Activated CD4-positive, CD25-positive, alpha-beta regulatory T cell (primary cell): ENCODE results near the gene USP53.
"Not testable (repeated sequence)": the region's sequence is repeated elsewhere in the genome, so short reads cannot be mapped to it uniquely, and the experiment has no call there.

Experiments used
- DNase-seq, 4 experiments: peaks; one replicate each; lab custom pipeline; 2025; lab: John Stamatoyannopoulos, UW

USP53 gene

GRCh38 chr4:119228406-119228805, 15.9 kb downstream of the USP53 start:
- DNase-seq = no peak

GRCh38 chr4:119229908-119230687, 17.6 kb downstream of the USP53 start:
- DNase-seq = no peak

- DNase-seq = no peak
These were observed 19.0 kb downstream of the USP53 start for GRCh38 chr4:119231491-119231890.

GRCh38 chr4:119232286-119232685, 19.8 kb downstream of the USP53 start:
- no peak for DNase-seq

GRCh38 chr4:119233191-119233590, 20.7 kb downstream of the USP53 start:
- DNase-seq = no peak

GRCh38 chr4:119233750-119234149, 21.2 kb downstream of the USP53 start:
- DNase-seq = no peak

GRCh38 chr4:119237201-119237600, 24.7 kb downstream of the USP53 start:
- DNase-seq = no peak

GRCh38 chr4:119237642-119238041, 25.1 kb downstream of the USP53 start:
- DNase-seq = no peak

- DNase-seq = no peak
These were observed 25.7 kb downstream of the USP53 start for GRCh38 chr4:119238068-119238722.

GRCh38 chr4:119240128-119240527, 27.6 kb downstream of the USP53 start:
- DNase-seq = no peak

GRCh38 chr4:119240568-119240967, 28.1 kb downstream of the USP53 start:
- DNase-seq = no peak

GRCh38 chr4:119242417-119242816, 29.9 kb downstream of the USP53 start:
- no peak for DNase-seq

GRCh38 chr4:119243868-119244267, 31.4 kb downstream of the USP53 start:
- no peak for DNase-seq

- no peak for DNase-seq
These were observed 31.8 kb downstream of the USP53 start for GRCh38 chr4:119244344-119244743.

- DNase-seq = no peak
These were observed 32.3 kb downstream of the USP53 start for GRCh38 chr4:119244832-119245231.

GRCh38 chr4:119246177-119246733, 33.7 kb downstream of the USP53 start:
- no peak for DNase-seq

- DNase-seq = not testable (repeated sequence)
These were observed 38.5 kb downstream of the USP53 start for GRCh38 chr4:119251037-119251436.

GRCh38 chr4:119255223-119255622, 42.7 kb downstream of the USP53 start:
- DNase-seq = not testable (repeated sequence)

- no peak for DNase-seq
These were observed 48.0 kb downstream of the USP53 start for GRCh38 chr4:119260528-119260927.

GRCh38 chr4:119261986-119262385, 49.5 kb downstream of the USP53 start:
- DNase-seq = no peak

- no peak for DNase-seq
These were observed 52.2 kb downstream of the USP53 start for GRCh38 chr4:119264743-119265142.

- DNase-seq = no peak
These were observed 53.6 kb downstream of the USP53 start for GRCh38 chr4:119266153-119266552.

GRCh38 chr4:119268466-119268865, 56.0 kb downstream of the USP53 start:
- DNase-seq = no peak
